GM21360 (cell line): ENCODE results near the gene GPR150.

Experiments used
- ATAC-seq: cut with Tn5 transposase; IDR thresholded peaks from one replicate; pipeline ENCODE4 v1.9.1; 2021; ENCODE audit warnings: mild to moderate bottlenecking, moderate library complexity; ENCODE audit not compliant: unreplicated experiment

Gene GPR150

DNA sequence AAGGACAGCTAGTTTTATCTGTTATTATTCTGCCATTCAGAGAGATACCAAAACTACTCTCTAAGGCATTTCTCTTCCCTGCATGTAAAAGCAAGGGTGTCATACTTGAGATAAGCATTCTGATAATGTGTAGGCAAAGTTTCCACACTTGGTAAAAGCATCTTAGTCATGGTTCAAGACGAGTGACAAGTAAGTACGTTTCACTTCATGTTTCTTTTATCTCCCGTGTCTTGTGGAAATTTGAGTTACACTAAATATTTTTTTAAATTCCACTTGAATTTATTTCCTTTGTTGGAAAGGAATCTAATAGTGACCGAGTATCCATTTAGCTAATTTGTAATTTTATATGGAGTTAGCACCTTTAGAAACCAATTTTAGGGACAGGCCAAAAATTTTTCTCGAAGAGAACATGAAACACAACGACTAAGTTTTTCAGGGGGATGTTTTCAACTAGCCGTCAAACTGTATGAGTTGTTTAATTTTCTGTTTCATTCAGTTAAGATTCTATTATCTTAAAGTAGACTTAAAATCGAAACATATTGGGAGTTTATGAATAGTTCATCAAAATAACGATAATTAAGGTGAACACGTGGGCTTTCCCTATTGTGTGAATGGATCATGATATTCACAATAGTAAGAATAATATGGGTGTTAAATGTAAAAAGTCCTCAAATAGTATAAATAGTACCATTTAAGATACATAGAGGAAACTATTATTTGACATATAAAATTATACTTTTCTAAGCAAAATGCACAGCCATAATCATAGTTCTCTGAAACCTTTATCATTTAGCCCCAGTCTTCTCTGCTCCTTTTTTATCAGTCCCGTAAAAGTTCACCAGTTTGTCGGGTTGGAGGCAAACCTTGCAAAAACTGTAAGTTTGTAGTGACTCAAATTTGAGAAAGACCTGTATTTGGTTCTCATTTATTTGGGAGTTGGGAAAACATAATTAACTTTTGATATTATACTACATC, 28.3 kb downstream of the GPR150 start:
- no peak for ATAC-seq

- no peak for ATAC-seq
Measured at GRCh38 chr5:95649274-95649673, 29.4 kb downstream of the GPR150 start.

- no peak for ATAC-seq
Measured at GRCh38 chr5:95649842-95650620, 30.1 kb downstream of the GPR150 start.

DNA sequence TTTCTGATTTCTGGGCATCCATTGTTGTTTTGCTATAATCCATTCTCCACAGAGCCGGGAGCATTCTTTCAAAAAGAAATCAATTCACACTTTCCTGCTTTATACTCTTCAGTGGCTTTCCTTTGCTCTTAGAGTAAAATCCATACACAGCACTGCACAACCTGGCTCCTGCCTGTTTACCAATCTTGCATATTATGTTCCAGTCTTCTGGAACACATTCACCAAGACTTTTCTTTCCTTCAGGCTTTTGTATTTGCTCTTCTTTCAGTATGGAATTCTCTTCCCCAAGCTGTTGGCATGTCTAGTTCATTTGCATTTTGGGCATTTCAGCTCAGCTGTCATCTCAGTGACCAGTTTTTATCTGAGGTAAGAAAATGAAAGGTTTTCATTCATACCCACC, 33.0 kb downstream of the GPR150 start:
- no peak for ATAC-seq

- ATAC-seq: no peak
Measured at GRCh38 chr5:95654196-95654595, 34.3 kb downstream of the GPR150 start.

GRCh38 chr5:95655575-95655974, 35.7 kb downstream of the GPR150 start:
- no peak for ATAC-seq

DNA sequence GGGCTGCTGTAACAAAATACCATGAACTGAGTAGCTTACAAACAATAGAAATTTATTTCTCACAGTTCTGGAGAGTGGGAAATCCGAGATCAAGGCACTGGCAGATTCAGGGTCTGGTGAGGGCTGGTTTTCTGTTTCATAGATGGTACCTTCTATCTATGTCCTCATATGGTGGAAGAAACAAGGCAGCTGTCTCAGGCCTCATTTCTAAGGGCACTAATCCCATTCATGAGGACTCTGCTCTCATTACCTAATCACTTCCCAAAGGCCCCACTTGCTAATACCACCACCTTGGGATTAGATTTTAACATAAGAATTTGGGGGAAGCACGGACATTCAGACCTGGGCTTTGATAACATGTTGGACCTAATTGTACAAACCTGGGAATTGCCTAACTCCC, 40.2 kb downstream of the GPR150 start:
- no peak for ATAC-seq

DNA sequence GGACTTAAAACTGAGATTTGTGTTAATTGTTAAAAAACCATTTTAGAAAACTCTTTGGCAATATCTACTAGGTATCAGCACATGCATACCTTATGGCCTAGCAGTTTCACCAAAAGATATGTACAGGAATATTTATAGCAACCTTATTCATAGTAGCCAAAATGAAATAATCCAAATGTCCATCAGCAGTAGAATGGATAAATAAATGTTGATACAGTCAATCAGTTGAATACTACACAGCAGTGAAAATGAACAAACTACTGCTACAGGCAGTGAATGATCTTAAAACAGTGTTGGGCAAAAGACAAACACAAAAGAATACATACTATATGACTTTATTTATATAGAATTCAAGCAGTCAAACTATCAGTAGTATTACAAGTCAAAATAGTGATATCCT, 43.1 kb downstream of the GPR150 start:
- no peak for ATAC-seq

GRCh38 chr5:95664204-95664786, 44.4 kb downstream of the GPR150 start:
- ATAC-seq: no peak

GRCh38 chr5:95667061-95667618, 47.3 kb downstream of the GPR150 start:
- ATAC-seq: no peak

GRCh38 chr5:95667678-95668077, 47.8 kb downstream of the GPR150 start:
- ATAC-seq: no peak

DNA sequence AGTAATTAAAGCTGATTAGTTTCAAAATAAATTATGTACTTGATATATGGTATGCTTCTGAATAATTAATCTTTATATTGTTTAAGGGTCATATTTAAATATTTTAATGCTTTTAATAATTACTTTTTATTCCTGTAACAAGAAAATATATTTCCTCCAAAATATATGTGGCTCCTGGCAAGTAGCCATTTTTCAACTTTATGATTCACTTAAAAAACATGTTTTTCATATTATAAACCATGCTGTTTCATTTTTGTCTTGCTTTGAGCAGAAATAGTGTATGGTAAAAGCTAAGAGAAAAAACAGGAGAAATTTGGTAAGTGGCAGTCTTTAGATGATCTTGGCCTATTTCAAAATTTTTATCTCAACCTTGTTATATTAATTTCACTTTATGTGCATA, 48.3 kb downstream of the GPR150 start:
- no peak for ATAC-seq

DNA sequence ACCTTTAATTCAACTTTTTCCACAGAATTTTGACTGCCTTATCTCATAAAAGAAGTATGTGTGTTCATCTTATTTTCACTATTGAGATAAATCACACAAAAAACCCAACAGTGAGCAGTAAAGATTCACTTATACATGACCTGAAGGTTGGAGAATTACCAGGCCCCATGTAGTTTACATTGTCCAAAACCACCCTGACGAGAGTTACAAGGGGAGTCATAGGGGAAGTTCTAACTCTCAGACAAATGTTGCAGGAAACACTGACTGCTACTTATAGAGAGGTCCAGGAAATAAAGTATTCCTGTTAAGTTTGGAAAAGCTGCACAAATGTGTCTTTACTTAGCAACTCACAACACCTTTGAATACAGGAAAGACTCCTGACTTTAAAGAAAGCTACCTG, 48.8 kb downstream of the GPR150 start:
- no peak for ATAC-seq

DNA sequence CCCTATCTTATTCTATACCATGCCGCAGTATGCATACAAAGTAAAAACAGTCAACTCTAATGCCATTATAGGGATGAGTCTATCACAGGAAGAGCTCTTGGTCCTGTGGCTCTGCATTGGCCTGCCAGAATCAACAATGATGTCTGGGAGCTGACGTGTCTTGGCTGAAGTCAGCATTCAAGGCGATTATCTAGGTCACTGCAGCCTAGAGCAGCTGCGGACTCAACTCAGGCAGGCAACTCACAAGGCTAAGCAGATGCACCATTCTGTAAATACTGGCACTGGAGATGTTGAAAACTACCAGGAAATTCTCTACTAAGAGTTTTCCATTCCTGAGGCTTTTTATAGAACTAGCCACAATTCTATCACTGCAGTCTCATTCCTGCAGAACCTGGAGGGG, 49.7 kb downstream of the GPR150 start:
- no peak for ATAC-seq

GRCh38 chr5:95669985-95670384, 50.1 kb downstream of the GPR150 start:
- no peak for ATAC-seq

DNA sequence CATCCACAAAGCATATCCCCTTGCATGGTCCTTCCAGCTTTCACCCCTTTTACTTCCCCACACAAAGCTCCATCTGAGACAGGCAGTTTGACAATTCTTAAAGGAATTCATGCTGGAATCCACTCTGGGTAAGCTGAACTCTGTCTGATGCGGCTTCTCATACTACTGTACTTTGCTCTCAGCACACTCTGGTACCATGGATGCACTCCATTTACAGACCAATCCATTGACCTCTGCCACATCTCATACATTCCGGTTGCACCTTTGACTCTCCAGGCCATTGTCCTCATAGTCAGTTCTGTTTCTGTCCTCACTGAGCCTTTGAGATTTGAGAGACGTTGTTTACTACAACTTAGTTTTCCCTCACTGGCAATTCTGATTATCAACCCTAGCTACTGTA, 50.7 kb downstream of the GPR150 start:
- no peak for ATAC-seq
